Thyroid gland (tissue), 4 donors: ENCODE data around the gene TGM1.

Experiments used
- POLR2A ChIP-seq, 2 donors: fragments of 450-650 bp; IDR thresholded peaks; one replicate each; pipeline ENCODE4 v1.6.1; 2017; ENCODE audit warnings: antibody characterized with exemption in 2 of 2, mild to moderate bottlenecking in 2 of 2, moderate library complexity in 1 of 2
- TF ChIP-seq, protein P1 (sequence below), 6 experiments: fragments of 200-600 bp in 3 of 6; fragments of 450-650 bp in 3 of 6; sonication (generic) in 3 of 6; IDR thresholded peaks; one replicate each; pipeline ENCODE4 v1.5.1; 2016 to 2019; ENCODE audit warnings: antibody characterized with exemption in 6 of 6, mild to moderate bottlenecking in 2 of 6, inconsistent platforms in 1 of 6, moderate library complexity in 1 of 6

DNA sequence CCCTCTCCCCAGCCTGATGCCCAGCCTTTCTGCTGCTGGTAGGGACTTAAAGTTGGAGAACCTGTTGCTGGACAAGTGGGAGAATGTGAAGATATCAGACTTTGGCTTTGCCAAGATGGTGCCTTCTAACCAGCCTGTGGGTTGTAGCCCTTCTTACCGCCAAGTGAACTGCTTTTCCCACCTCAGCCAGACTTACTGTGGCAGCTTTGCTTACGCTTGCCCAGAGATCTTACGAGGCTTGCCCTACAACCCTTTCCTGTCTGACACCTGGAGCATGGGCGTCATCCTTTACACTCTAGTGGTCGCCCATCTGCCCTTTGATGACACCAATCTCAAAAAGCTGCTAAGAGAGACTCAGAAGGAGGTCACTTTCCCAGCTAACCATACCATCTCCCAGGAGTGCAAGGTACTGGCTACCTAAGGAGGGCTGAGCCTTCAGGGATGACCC lies 55.8 kb downstream of the TGM1 start:
- TF ChIP-seq, protein P1, sequence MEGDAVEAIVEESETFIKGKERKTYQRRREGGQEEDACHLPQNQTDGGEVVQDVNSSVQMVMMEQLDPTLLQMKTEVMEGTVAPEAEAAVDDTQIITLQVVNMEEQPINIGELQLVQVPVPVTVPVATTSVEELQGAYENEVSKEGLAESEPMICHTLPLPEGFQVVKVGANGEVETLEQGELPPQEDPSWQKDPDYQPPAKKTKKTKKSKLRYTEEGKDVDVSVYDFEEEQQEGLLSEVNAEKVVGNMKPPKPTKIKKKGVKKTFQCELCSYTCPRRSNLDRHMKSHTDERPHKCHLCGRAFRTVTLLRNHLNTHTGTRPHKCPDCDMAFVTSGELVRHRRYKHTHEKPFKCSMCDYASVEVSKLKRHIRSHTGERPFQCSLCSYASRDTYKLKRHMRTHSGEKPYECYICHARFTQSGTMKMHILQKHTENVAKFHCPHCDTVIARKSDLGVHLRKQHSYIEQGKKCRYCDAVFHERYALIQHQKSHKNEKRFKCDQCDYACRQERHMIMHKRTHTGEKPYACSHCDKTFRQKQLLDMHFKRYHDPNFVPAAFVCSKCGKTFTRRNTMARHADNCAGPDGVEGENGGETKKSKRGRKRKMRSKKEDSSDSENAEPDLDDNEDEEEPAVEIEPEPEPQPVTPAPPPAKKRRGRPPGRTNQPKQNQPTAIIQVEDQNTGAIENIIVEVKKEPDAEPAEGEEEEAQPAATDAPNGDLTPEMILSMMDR (IDR thresholded peaks at IDR 0.05), result no peak
- no peak for TF ChIP-seq POLR2A (IDR thresholded peaks at IDR 0.05)
